H1 (cell line): Measurements from ENCODE around the gene CACNB2. TPM values are rescaled to one million over a fixed set of nuclear protein-coding genes. Genes with fewer than 3 reads are reported as not detected.

Experiments
- BRCA1 ChIP-seq: IDR thresholded peaks from 2 replicates; pipeline ENCODE4 v1.6.1; 2012; ENCODE audit warnings: low read depth, low read length, improper control_type of control experiment
- CBX5 ChIP-seq: fragments of 300-800, 300-1000 bp; sonication (generic); IDR thresholded peaks from 2 replicates; pipeline ENCODE4 v1.7.1; 2016; ENCODE audit warnings: antibody characterized with exemption, low read length, low read depth
- CHD7 ChIP-seq: fragments of 300-600 bp; sonication (generic); IDR thresholded peaks from 2 replicates; pipeline ENCODE4 v1.7.1; 2012; ENCODE audit warnings: low read length, moderate library complexity, mild to moderate bottlenecking, inconsistent platforms; ENCODE audit not compliant: insufficient replicate concordance
- GTF2F1 ChIP-seq: IDR thresholded peaks from 2 replicates; pipeline ENCODE4 v1.6.1; 2012; ENCODE audit warnings: low read depth, low read length, improper control_type of control experiment, borderline replicate concordance
- NANOG ChIP-seq: IDR thresholded peaks from 2 replicates; pipeline ENCODE4 v1.6.1; 2011; ENCODE audit warnings: low read length, low read depth, mild to moderate bottlenecking, inconsistent platforms; ENCODE audit not compliant: insufficient read depth, poor library complexity, severe bottlenecking
- NRF1 ChIP-seq: IDR thresholded peaks from 2 replicates; pipeline ENCODE4 v1.6.1; 2011; ENCODE audit warnings: mild to moderate bottlenecking, low read depth, low read length, improper control_type of control experiment
- polyA plus RNA-seq, 7 experiments: library from polyadenylated mRNA; depleted of rRNA in 3 of 7; stranded (reverse) in 5 of 7; unstranded in 2 of 7; fragments of >200 nt in 5 of 7; fragments of 200-250 nt in 2 of 7; gene quantifications; 1 replicate in 5 of 7; 2 replicates in 1 of 7; 4 replicates in 1 of 7; pipeline versions ENCODE4 v1.2.1 to v1.2.3, GENCODE V29; 2011 to 2013; ENCODE audit warnings: missing spikeins in 2 of 7, mixed read lengths in 2 of 7
- total RNA-seq: library from RNA; stranded (reverse); fragmentation: NEBNext Ultra II Directional; extraction: Animal tissue kit (Norgen Biotek cat#: 25700); gene quantifications from 2 replicates; pipeline ENCODE4 v1.2.1, GENCODE V29; 2021

The CACNB2 gene
- total and polyA plus RNA-seq, 2 of the 8 experiments (the other 6 are each of a cell fraction or from before 2014, with no cell fraction given), result 2.4 to 3.2 TPM

GRCh38 chr10:18421726-18422293, 281.6 kb downstream of the CACNB2 start (continued):
- TF ChIP-seq NANOG, result no peak
- no peak for TF ChIP-seq CHD7
- TF ChIP-seq CBX5, result no peak
- TF ChIP-seq BRCA1, result no peak
- no peak for TF ChIP-seq NRF1
- TF ChIP-seq GTF2F1, result no peak
